ENCODE data around the gene PDE7B. TPM values are rescaled to one million over a fixed set of nuclear protein-coding genes. Genes with fewer than 3 reads are reported as not detected.

Gene PDE7B
- total and polyA plus RNA-seq, 2 of the 4 experiments (the other 2 are of a cell fraction) = 7.8 to 12.4 TPM

DNA sequence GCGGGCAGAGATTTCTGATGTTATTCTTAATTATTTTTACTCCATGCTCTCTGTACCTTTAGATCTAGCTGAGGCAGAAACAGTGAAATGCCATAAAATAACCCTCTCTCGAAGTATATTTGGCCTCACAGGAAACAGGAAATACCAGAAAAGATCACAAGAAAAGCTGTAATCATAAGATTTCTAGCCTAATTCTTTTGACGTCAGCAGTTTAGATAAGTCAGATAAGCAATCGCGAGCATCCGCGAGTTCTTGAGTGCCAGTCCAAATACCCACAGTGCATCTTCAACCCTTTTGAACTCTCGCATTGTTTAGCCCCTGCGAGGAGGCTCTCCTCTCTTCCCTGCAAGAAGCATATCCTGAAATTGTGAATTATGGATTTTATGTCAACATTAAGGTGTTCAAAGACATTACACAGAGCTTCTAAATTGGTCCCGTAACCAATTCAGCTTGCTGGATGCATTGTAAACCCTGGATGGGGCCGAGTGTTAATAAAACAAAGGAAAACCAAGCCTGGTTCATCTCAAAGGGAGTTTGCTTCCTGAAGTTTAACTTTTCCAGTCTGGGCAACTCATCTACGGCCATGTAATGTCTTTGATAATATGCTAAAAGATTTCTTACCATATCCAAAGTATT, 199.8 kb downstream of the PDE7B start:
- Histone ChIP-seq H2BK20ac (ENCODE audit: low read depth, low read length) (peak overlapping the region; percentile 97), H3K27ac (ENCODE audit: insufficient read depth, low read length) (peak overlapping the region; percentile 100), H3K79me1 (ENCODE audit: low read depth in 1 of 2, low read length in 2 of 2) (peaks cover 31 to 74% of the 10 kb centered on the region in 2 experiments), H3K4me1 (ENCODE audit: control insufficient read depth, insufficient read depth, low read length) (peaks cover 16% of the 10 kb centered on the region), H2BK5ac (ENCODE audit: low read depth, low read length, poor library complexity, severe bottlenecking) (peak overlapping the region; percentile 99), H3K9ac (ENCODE audit: low read depth, low read length) (peak overlapping the region; percentile 24; the same call in 1 of the 2 replicates), H3K9me1 (ENCODE audit: insufficient read depth, low read length) (peaks cover 13% of the 10 kb centered on the region), H4K91ac (ENCODE audit: insufficient read depth, low read depth, low read length) (peak overlapping the region; percentile 83), H4K5ac (ENCODE audit: low read depth, low read length) (peak overlapping the region; percentile 100), H3K4ac (ENCODE audit: low read depth, low read length) (peak overlapping the region; percentile 100), H3K4me3 (ENCODE audit: insufficient read depth, low read depth, low read length) (no peak overlapping the region), H3K9me3 (ENCODE audit: control insufficient read depth, insufficient read depth, low read length) (no peaks in the 10 kb centered on the region), H3K36me3 (ENCODE audit: control insufficient read depth, insufficient read depth, low read length) (peaks cover 12% of the 10 kb centered on the region), H3K56ac (ENCODE audit: extremely low read depth, insufficient read depth, low read length) (peak overlapping the region; percentile 58), H2BK15ac (ENCODE audit: low read depth, low read length) (peak overlapping the region; percentile 89), H3K14ac (replicated peaks; ENCODE audit: low read depth, low read length) (peak overlapping the region; percentile 100), H3K27me3 (ENCODE audit: control insufficient read depth, insufficient read depth, low read length) (no peaks in the 10 kb centered on the region), H3K23ac (ENCODE audit: low read depth, low read length) (peak overlapping the region; percentile 100), H2AK5ac (ENCODE audit: low read depth, low read length) (peak overlapping the region; percentile 76; the same call in 1 of the 2 replicates), H4K8ac (ENCODE audit: low read depth in 2 of 2, low read length in 2 of 2) (peak overlapping the region; percentile 96 to 98), H2AFZ (replicated peaks; ENCODE audit: low read length, poor library complexity) (peak overlapping the region; percentile 80), H2BK120ac (ENCODE audit: low read depth, low read length) (peak overlapping the region; percentile 99), H3K18ac (ENCODE audit: low read depth, low read length) (peak overlapping the region; percentile 100), H2AK9ac (replicated peaks; ENCODE audit: low read depth, low read length, poor library complexity) (no peak overlapping the region), H3K4me2 (ENCODE audit: low read depth, low read length) (peak overlapping the region; percentile 56), H4K20me1 (ENCODE audit: insufficient read depth, low read length) (no peaks in the 10 kb centered on the region)
- no CpG with 5 or more reads among the region's 12 CpGs for WGBS, 2 experiments (ENCODE audit: extremely low coverage in 2 of 2, insufficient read length in 1 of 2)
- TF ChIP-seq MAFK (IDR thresholded peaks at IDR 0.05; ENCODE audit: low read depth, low read length) (peak; percentile 79), NFE2L2 (IDR thresholded peaks at IDR 0.05; ENCODE audit: low read depth, low read length) (no peak)
- POLR2A ChIA-PET (ENCODE audit: unreplicated experiment) = interaction anchor here (0.5 kb wide), 1 partner anchor 19 kb away, joined by 3 read pairs; no protein-coding TSS in a partner anchor
- ATAC-seq (ENCODE audit: low read depth) (peak; percentile 78), DNase-seq (peak; percentile 92)
- intact Hi-C loops (cut with micrococcal nuclease) (no loop called here), in situ Hi-C loops (cut with MboI; ENCODE audit: low sequenced_read_pairs) (no loop called here), dilution Hi-C loops (cut with HindIII; ENCODE audit: low sequenced_read_pairs, unreplicated experiment) (no loop called here)
- CTCF ChIA-PET = interaction anchor here (1.4 kb wide), 1 partner anchor 97 kb away, joined by 3 read pairs; no protein-coding TSS in a partner anchor
- no TSS peak for BruUV-seq (replicated peaks)
